ENCODE data around the gene MAGI2. TPM values are rescaled to one million over a fixed set of nuclear protein-coding genes. Genes with fewer than 3 reads are reported as not detected.

The MAGI2 gene
- total RNA-seq, 1 donor from 2014 or later, result 2.5 TPM

DNA sequence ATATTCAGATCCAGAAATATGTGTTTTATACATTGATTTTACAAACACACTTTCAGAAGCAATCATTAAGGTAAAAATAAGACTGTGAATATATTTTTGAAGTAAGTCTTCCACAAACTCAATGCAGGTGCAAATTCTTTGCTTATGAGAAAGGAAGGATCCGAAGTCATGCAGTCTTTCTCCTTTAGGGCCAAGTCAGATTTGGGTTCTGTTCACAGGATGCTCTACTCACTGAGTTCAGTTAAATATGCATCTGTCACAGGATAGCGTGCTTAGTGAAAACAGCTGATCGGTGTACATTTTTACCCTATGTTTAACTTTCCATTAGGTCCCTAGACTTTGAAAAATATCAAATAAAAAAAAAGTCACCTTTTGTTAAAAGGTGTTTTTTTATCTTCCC, 1046.4 kb downstream of the MAGI2 start:
- Histone ChIP-seq H3K36me3 (ENCODE audit: control insufficient read depth, insufficient read depth, low read length) (no peaks in the 10 kb centered on the region), H3K27me3 (ENCODE audit: control insufficient read depth, insufficient read depth, low read length) (no peaks in the 10 kb centered on the region), H3K4me3 (ENCODE audit: low read depth, low read length) (no peak overlapping the region)
- TF ChIP-seq, protein P1, sequence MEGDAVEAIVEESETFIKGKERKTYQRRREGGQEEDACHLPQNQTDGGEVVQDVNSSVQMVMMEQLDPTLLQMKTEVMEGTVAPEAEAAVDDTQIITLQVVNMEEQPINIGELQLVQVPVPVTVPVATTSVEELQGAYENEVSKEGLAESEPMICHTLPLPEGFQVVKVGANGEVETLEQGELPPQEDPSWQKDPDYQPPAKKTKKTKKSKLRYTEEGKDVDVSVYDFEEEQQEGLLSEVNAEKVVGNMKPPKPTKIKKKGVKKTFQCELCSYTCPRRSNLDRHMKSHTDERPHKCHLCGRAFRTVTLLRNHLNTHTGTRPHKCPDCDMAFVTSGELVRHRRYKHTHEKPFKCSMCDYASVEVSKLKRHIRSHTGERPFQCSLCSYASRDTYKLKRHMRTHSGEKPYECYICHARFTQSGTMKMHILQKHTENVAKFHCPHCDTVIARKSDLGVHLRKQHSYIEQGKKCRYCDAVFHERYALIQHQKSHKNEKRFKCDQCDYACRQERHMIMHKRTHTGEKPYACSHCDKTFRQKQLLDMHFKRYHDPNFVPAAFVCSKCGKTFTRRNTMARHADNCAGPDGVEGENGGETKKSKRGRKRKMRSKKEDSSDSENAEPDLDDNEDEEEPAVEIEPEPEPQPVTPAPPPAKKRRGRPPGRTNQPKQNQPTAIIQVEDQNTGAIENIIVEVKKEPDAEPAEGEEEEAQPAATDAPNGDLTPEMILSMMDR (IDR thresholded peaks at IDR 0.05; ENCODE audit: insufficient read depth, low read length, poor library complexity, severe bottlenecking), result no peak
- no peak for DNase-seq (ENCODE audit: low read depth)

DNA sequence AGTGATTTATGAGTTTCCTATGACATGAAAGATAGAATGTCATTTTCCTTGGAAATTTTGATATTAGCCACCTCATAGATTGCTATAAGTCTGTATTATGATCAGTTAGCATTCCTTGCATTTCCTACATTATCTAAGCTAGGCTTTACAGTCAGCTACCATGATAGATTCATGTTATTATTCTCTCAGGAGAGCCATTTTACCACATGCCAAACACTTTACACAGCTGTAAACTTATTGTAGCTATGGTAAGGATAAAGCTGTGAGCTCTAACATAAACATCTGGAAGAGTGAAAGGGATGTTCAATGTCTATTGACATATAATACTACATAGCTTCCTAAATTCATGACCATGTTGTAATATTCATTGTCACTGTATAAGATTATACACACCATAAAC, 1046.9 kb downstream of the MAGI2 start:
- TF ChIP-seq, protein P1 (IDR thresholded peaks at IDR 0.05; ENCODE audit: insufficient read depth, low read length, poor library complexity, severe bottlenecking), result no peak
- no peak overlapping the region for H3K4me3 ChIP-seq (ENCODE audit: low read depth, low read length)
- no peak for DNase-seq (ENCODE audit: low read depth)
- no peaks in the 10 kb centered on the region for H3K36me3 ChIP-seq (ENCODE audit: control insufficient read depth, insufficient read depth, low read length)
- H3K27me3 ChIP-seq (ENCODE audit: control insufficient read depth, insufficient read depth, low read length), result no peaks in the 10 kb centered on the region

DNA sequence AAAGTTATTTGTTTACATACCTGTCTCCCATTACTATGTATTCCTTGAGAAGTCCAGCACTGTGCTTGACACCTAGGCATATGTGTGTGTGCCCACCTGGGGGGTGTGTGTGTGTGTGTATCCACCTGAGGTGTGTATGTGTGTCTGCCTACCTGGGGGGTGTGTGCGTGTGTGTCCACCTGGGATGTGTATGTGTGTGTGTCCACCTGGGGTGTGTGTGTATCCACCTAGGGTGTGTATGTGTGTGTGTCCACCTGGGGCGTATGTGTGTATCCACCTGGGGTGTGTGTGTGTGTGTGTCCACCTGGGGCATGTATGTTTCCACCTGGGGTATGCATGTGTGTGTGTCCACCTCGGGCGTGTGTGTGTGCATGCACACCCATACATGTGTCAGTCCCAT, 1051.4 kb downstream of the MAGI2 start:
- no peak for DNase-seq (ENCODE audit: low read depth)
- Histone ChIP-seq H3K27me3 (ENCODE audit: control insufficient read depth, insufficient read depth, low read length) (no peaks in the 10 kb centered on the region), H3K36me3 (ENCODE audit: control insufficient read depth, insufficient read depth, low read length) (no peaks in the 10 kb centered on the region), H3K4me3 (ENCODE audit: low read depth, low read length) (no peak overlapping the region)
- TF ChIP-seq, protein P1 (IDR thresholded peaks at IDR 0.05; ENCODE audit: insufficient read depth, low read length, poor library complexity, severe bottlenecking), result no peak

DNA sequence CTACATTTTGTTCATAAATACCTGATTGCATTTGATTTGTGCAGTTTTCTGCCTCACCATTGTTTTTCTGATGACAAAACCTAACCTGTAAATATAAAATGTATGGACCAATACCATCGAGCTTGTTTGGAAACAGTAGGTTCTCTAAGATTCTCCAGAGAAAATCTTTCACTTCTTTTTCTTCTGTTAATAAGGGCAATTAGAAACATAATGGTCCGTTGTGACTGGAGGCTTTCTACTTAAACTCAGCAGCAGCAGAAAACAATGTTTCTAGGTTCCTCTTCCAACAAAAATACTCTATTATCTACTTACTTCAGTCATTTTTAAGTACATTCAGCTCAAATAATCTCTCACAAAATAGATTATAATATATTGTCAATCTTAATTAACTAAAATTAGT, 1053.4 kb downstream of the MAGI2 start:
- H3K27me3 ChIP-seq (ENCODE audit: control insufficient read depth, insufficient read depth, low read length), result no peaks in the 10 kb centered on the region
- TF ChIP-seq, protein P1 (IDR thresholded peaks at IDR 0.05; ENCODE audit: insufficient read depth, low read length, poor library complexity, severe bottlenecking), result no peak
- H3K4me3 ChIP-seq (ENCODE audit: low read depth, low read length), result no peak overlapping the region
- no peaks in the 10 kb centered on the region for H3K36me3 ChIP-seq (ENCODE audit: control insufficient read depth, insufficient read depth, low read length)
- DNase-seq (ENCODE audit: low read depth), result no peak

DNA sequence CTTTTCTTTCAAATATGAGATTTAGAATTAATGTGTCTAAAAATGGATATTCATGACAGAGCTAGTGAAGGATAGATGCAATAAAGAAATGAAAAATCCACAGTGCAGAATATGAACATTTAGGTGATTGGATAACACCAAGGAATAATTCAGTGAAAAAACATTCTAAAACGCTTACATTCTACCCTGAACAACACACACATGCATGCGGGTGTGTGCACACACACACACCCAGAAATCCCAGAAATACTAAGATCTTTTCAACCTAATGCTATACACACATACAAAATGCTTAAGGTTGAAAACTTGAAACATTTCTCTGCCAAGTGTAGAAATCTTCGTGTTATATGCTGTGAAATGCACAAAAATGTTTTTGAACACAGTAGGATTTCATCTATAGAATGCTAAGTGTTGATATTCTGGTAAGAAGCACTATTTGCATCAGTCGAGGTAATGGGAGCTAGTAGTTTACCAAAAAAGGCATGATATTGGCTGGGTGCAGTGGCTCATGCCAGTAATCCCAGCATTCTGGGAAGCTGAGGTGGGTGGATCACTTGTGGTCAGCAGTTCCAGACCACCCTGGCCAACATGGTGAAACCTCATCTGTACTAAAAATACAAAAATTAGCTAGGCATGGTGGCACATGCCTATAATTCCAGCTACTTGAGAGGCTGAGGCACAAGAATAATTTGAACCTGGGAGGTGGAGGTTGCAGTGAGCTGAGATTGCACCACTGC, 1054.3 kb downstream of the MAGI2 start:
- Histone ChIP-seq H3K4me3 (ENCODE audit: low read depth, low read length) (no peak overlapping the region), H3K27me3 (ENCODE audit: control insufficient read depth, insufficient read depth, low read length) (no peaks in the 10 kb centered on the region), H3K36me3 (ENCODE audit: control insufficient read depth, insufficient read depth, low read length) (no peaks in the 10 kb centered on the region)
- no peak for DNase-seq (ENCODE audit: low read depth)
- TF ChIP-seq, protein P1 (IDR thresholded peaks at IDR 0.05; ENCODE audit: insufficient read depth, low read length, poor library complexity, severe bottlenecking), result no peak

DNA sequence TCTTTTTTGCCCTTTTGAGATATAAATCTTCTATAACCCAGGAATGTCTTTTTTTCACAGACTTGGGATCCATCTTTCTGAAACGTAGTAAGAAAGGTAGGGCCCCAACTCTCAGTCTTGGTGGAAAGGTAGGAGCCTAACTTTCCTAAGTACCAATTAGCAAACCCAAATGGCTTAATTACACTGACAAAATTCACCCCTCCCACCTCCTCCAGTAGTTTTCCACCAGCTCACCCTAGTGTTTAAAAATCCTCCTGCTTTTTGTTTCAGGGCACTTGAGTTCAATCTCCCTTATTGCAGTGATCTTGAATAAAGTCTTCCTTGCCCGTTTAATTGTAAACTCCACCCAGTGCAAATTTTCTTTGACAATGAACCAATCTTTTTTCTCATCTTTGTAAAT, 1054.9 kb downstream of the MAGI2 start:
- no peaks in the 10 kb centered on the region for H3K36me3 ChIP-seq (ENCODE audit: control insufficient read depth, insufficient read depth, low read length)
- no peak for DNase-seq (ENCODE audit: low read depth)
- TF ChIP-seq, protein P1 (IDR thresholded peaks at IDR 0.05; ENCODE audit: insufficient read depth, low read length, poor library complexity, severe bottlenecking), result no peak
- no peaks in the 10 kb centered on the region for H3K27me3 ChIP-seq (ENCODE audit: control insufficient read depth, insufficient read depth, low read length)
- H3K4me3 ChIP-seq (ENCODE audit: low read depth, low read length), result no peak overlapping the region

All from kidney epithelial cell (primary cell).